HG03103 (cell line): ENCODE measurements around the gene ACOXL.

Experiments used
- ATAC-seq: cut with Tn5 transposase; IDR thresholded peaks from one replicate; pipeline ENCODE4 v1.9.1; 2021; ENCODE audit warnings: low read depth; ENCODE audit not compliant: unreplicated experiment

Gene ACOXL

GRCh38 chr2:110790907-110791306 lies 58.5 kb downstream of the ACOXL start:
- no peak for ATAC-seq

- no peak for ATAC-seq
Measured at GRCh38 chr2:110791435-110791834, 59.1 kb downstream of the ACOXL start.

- ATAC-seq = no peak
Measured at GRCh38 chr2:110793034-110793433, 60.7 kb downstream of the ACOXL start.

GRCh38 chr2:110794390-110794789 lies 62.0 kb downstream of the ACOXL start:
- no peak for ATAC-seq

- ATAC-seq = no peak
Measured at GRCh38 chr2:110794951-110795350, 62.6 kb downstream of the ACOXL start.

- ATAC-seq = no peak
Measured at GRCh38 chr2:110796716-110797301, 64.4 kb downstream of the ACOXL start.

GRCh38 chr2:110799376-110799775 lies 67.0 kb downstream of the ACOXL start:
- no peak for ATAC-seq

GRCh38 chr2:110800611-110801402 lies 68.4 kb downstream of the ACOXL start:
- no peak for ATAC-seq

GRCh38 chr2:110802208-110802932 lies 70.0 kb downstream of the ACOXL start:
- ATAC-seq = no peak

GRCh38 chr2:110804433-110804832 lies 72.1 kb downstream of the ACOXL start:
- ATAC-seq = no peak

GRCh38 chr2:110804915-110805314 lies 72.5 kb downstream of the ACOXL start:
- no peak for ATAC-seq

- ATAC-seq = no peak
Measured at GRCh38 chr2:110805894-110806452, 73.6 kb downstream of the ACOXL start.

- ATAC-seq = no peak
Measured at GRCh38 chr2:110807522-110807921, 75.1 kb downstream of the ACOXL start.

- ATAC-seq = no peak
Measured at GRCh38 chr2:110810404-110810803, 78.0 kb downstream of the ACOXL start.

- ATAC-seq = no peak
Measured at GRCh38 chr2:110812726-110813645, 80.6 kb downstream of the ACOXL start.

GRCh38 chr2:110813896-110814295 lies 81.5 kb downstream of the ACOXL start:
- ATAC-seq = no peak

- no peak for ATAC-seq
Measured at GRCh38 chr2:110815938-110816337, 83.6 kb downstream of the ACOXL start.

- no peak for ATAC-seq
Measured at GRCh38 chr2:110816404-110817365, 84.3 kb downstream of the ACOXL start.
